GM12801 (cell line): ENCODE results near the gene CUL7.

Source experiments
- TF ChIP-seq, protein P1 (sequence below): IDR thresholded peaks from one replicate; pipeline ENCODE4 v1.5.1; 2011; ENCODE audit warnings: control low read depth; ENCODE audit not compliant: insufficient read length; ENCODE audit errors: extremely low read depth

Gene CUL7

DNA sequence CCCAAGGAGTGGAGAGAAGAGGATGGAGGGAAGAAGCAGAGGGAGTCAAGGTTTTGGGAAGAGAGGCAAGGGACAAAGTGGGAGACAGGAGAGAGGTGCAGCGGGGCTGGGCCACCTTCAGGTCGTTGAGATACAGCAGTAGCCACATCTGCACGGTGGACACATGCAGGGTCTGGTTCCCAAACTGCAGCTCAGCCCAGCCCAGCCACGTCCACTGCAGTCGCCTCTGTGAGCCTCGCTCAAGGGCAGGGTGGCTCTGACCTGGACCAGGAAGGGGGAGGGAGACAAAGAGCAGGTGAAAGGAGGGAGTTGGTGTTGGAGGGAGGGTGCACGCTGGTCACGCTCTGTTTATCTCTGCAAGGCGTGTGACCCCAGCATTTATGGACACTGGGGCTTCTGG is 14.9 kb downstream of the CUL7 start:
- TF ChIP-seq, protein P1, sequence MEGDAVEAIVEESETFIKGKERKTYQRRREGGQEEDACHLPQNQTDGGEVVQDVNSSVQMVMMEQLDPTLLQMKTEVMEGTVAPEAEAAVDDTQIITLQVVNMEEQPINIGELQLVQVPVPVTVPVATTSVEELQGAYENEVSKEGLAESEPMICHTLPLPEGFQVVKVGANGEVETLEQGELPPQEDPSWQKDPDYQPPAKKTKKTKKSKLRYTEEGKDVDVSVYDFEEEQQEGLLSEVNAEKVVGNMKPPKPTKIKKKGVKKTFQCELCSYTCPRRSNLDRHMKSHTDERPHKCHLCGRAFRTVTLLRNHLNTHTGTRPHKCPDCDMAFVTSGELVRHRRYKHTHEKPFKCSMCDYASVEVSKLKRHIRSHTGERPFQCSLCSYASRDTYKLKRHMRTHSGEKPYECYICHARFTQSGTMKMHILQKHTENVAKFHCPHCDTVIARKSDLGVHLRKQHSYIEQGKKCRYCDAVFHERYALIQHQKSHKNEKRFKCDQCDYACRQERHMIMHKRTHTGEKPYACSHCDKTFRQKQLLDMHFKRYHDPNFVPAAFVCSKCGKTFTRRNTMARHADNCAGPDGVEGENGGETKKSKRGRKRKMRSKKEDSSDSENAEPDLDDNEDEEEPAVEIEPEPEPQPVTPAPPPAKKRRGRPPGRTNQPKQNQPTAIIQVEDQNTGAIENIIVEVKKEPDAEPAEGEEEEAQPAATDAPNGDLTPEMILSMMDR: no peak

DNA sequence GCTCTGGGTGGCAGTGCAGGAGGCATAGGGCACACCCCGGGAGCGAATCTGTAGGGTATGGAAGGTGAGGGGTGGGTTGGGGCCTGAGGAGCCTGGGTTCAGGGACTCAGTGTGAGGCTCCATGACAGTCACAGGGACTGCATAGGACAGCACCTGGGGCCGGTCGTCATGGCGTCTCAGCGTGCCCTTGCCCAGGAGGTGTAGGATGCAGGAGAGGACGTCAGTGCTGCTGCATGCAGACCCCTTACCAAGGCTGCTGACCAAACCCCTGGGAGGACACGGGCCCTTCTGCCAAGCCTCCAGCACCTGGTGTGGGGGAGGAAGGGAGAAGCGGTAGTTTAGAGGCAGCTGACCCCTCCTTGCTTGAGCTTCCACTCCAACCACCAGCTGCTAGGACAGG is 15.9 kb downstream of the CUL7 start:
- TF ChIP-seq, protein P1: no peak

DNA sequence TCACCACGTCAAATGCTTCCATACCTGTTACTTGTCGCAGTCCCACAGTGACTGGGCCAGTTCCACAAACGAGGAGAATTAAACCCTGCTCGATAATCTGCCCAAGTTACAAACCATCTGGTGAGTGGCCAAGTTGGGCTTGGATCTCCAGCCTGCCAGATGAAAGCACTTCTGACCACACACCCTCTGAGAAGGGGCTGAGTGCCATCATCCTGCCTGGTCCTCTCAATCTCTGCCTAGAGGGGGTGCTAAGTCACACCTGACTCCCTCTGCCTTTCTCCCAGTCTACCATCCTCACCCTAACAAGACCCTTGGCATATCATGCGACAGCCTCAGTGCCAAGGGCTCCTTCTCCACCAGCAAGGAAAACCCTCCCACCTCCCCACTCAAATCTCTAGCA is 16.5 kb downstream of the CUL7 start:
- TF ChIP-seq, protein P1: no peak

DNA sequence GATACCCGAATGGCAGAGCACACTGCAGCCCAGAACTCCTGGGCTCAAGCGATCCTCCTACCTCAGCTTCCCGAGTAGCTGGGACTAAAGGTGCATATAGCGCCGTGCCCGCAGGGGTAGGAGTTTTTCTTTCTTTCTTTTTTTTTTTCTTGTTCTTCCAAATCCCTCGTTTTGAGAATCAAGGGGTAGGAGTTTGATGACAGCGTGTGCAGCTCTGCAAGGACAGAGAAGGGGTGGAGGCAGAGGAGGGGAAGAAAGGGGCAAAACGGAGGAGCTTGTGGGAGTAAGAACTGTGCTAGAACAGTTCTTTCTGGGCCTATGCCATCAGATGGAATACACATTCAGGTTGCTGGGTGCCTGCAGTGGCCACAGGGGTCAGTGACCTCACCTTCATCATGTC is 16.9 kb downstream of the CUL7 start:
- TF ChIP-seq, protein P1: no peak

DNA sequence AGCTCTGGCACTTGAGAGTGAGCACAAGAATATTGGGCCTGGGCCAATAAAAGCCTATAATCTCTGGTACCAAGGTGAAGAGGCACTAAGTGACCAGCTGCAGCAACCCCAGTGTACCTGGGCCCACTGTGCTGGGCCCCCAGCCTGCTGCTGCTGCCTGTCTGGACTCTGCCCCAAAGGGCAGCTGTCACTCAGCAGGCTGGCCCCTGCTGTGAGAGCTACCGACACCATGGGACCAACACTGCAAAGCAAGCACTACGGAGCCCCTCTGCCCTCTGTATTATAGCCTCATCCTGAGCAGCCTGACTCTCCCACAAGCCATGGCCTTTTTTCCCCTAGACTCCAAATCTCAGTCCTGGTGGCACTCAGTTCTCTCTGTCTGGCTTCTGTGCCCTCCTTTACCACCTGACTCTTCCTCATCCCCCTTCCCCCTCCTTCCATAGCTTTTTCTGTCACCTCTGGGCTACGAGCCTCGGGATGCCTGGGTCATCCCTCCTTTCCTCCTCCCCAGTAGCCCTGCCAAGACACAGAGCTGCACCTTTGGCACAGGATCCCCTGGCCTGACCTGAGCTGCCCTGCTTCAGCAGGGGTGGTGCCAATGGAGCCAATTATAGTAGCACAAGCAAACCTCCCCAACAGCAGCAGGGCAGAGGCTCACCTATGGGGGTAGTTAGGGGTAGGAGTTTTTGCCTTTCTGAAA is 18.0 kb downstream of the CUL7 start:
- TF ChIP-seq, protein P1: no peak

DNA sequence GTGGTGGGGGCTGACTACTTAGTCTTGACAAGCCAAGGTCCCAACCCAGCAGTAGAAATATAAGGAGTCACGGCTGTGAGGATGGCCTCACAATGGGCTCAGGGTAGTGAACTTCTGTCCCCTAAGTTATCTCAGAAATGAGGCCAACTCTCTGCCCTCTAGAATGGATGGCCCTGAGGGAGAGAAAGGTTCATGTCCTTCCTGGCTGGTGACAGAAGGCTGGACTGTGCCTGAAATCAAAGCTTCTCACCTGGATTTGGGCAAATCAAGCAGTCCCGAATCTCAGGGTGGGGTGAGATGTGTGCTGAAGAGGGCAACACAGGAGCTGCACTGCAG is 19.5 kb downstream of the CUL7 start:
- TF ChIP-seq, protein P1: no peak

DNA sequence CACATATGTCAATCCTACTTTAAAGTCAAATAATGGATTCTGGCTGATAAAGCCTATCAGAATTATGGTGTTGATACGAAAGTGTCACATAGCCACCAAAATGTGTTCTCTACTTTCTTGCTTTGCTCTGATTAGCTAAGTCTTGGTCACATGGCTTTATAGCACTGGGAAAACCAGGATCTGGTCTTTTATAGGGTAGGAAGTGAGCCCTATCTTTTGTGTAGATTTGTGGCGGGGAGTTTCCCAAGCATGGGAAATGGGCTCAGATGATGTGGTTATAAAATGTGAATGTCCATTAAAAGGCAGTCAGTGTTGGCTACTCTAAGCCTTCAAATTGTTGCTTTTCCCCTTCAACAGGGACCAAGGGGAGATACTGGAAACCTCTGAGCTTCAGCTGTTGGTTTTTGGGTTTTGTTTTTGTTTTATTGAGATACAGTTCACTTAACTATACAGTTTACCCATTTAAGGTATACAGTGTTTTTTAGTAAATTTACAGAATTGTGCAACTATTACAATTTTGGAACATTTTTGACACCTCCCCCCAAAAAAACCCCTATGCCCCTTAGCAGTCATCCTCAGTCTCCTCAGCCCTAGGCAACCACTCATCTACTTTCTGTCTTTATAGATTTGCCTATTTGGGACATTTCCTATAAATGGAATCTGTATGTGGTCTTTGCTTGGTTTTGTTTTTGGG is 20.0 kb downstream of the CUL7 start:
- TF ChIP-seq, protein P1: no peak
